Measurements from ENCODE around the gene GDPD5.

The GDPD5 gene

DNA sequence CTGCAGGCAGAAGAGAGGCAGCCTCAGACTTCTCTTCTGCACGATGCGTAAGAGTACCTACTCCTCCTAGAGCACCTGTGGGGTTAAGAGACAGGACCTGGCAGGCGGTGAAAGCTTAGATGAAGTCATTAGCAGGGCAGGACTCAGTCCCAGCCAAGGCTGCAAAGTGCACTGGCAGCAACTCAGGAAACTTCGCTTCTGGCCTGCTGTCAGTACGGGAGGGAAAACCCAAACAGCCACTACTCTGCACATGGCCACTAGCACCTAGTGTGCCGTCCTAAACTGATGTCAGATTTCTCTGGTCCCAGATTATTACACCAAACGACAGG, 84.0 kb downstream of the GDPD5 start:
- no peak for DNase-seq

DNA sequence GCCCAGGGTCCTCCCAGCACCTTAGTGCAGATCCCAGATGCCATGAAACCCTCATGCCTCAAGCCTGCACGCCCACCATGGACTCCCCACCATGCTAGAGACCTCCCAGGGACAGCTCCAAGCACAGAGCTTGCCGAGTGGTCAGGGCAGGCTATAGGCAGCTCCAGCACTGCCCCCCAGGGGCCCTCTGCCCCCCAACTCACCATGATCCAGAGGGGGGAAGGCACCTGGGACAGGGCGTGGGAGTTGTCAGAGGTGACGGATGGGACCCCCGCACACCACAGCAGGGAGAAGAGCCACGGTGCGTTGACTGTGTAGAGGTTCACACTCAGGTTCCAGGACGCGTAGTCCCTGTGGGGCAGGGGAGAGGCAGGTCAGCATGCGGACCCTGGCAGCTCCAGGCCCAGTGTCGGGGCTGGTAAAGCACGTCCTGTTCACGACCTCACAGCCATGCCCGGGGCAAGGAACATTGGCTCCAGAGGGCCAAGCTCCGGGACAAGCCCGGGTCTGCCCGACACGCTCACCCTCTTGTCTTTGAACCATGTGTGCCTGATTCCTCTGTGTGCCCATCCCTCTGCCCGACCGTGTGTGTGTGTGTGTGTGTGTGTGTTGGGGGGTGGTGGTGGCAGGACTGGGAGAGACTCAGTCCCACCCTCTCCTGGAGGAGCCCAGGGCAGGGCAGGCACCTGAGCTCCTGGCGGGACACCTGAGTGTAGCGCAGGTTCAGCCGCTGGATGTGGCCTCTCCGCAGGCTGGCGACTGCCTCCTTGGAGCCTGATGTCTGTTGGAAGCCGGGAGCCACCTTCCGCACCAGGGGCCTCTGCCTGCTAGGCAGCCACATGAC, 84.6 kb downstream of the GDPD5 start:
- DNase-seq, result no peak

DNA sequence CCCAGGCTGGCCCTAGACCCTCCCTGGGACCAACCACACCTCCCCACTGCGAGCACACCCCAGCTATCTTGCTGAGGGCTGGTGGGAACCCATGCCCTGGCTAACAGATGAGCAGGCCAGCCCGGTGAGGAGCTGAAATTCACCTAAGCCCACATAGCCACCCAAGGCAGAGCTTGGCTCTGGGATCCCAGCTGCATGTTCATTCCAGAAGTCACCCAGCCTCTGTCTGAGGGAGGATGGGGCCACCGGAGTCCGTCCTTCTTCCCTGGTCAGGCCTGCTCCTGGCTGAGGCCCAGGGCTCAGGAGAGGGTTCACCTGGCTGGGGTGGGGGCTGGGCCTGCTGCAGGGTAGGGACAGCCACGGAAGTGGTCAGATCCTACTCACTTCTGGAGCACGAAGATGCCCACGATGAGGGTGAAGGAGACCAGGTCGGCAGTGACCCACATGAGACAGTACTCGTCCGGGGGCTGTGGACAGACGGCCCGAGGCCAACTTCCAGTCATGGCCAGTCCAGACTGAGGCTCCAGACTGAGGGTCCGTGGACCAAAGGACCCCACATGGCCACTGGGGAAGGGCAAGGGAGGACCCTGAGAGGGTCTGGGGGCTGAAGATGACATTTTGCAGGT, 86.1 kb downstream of the GDPD5 start:
- no peak for DNase-seq

DNA sequence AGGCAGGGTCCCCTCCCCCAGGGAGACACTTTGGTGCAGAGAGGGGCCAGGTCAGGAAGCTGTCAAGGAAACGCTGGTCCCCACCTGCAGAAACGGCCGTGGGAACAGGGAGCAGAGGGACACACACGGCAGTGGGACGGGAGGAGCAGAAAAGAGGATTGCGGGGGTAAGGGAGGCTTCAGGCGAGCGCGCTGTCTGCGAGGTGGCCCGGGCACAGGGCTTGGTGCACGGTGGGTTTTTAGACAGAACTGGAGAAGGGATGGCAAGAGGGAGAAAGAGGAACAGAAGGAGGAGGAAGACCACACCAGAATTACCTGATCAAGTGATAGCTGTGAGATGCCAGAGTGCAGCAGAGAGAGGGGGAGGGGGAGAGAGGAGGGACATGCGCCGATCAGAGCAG, 86.7 kb downstream of the GDPD5 start:
- no peak for DNase-seq

DNA sequence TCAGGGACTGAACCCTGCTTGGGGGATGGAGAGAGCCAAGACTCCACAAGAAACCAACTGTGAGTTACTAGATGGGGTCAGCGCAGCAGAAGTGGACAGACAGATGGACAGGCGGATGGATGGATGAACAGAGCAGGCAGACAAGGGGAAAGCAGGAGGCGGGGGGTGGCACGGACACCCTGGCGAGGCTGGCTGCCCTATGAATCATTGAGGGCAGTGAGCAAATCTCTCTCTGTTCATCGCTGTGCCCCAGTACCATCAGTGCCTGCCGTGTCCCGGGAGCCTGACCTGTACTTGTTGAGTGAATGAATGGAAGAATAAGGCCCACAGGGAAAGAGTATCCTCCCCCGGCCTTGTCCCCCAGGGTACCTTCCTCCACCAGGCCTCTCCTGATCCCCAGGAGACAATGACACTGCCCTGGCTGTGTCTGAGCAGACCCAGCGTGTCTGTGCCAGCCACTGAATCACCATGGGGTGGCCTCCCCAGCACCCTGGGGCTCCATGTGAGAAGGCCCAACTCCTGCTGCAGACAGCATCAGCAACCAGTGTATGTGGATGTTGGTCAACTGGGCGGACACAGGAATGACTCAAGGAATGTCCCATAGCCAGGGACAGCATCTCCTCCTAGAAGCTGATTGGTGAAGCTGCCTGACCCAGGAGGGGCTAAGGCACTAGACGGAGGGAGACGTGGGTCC, 87.6 kb downstream of the GDPD5 start:
- no peak for DNase-seq

DNA sequence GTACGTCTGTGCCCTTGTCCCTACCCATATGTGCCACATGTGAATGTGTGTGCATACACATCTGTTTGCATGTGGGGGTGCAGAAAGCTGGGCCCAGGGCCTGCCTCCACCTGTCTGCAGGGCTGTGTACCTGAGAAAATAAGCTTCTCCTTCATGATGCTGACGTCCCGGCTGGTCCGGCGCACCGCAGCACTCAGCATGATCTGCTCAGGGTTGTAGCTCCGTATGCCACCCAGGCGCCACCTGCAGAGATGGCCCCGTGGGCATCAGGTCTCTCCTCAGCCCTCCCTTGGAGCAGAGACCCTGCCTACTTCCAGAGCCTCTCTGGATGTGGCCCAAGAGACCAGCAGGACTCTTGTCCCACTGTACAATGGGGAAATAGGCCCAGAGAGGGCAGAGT, 88.9 kb downstream of the GDPD5 start:
- no peak for DNase-seq

DNA sequence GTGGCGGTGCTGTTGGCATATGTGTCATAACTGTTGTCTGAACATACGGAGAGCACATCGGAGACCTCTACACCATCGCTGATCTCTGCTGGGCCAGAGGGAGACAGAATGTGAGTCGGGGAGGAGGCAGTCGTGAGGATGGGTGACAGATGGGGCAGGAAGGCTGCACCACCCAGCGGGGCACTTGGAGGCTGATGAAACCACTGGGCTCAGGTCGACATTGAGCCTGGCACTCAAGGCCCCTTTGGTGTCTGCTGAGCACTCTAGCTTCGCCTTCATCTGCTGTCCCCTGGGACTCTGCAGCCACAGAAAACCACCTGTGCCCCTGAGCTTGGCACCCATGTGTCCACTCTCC, 90.2 kb downstream of the GDPD5 start:
- DNase-seq, result no peak

DNA sequence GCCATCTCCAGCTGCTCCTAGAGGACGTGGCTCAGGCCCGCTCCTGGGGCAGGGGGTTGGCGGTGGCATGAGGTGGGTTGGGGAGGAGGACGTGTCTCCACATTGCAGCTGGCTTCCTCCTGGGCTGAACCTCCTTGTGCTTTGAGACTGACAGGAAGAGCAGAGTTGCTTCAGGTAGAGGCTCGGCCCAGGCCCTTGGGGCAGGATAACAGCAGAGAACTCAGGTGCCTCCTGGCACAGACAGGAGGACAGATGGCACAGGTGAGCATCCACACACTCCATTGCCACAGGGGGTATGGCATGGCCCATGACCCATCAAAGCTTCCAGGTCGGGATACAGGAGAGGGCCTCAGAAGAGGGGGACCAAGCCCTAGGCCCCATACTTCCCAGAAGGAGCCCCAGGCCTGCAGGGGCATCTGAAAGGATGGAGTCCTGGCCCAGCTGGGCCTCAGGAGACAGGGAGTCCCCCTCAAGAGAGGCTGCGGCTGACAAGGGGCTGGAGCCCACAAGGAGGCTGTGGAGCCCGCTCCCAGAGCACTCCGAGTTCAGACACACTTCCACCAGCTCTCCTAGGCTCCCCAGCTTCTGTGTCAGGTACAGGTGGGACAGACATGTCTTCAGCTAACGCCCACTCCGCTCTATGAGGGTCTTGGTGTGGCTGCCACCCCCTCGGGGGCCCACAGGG, 90.7 kb downstream of the GDPD5 start:
- DNase-seq, result no peak

DNA sequence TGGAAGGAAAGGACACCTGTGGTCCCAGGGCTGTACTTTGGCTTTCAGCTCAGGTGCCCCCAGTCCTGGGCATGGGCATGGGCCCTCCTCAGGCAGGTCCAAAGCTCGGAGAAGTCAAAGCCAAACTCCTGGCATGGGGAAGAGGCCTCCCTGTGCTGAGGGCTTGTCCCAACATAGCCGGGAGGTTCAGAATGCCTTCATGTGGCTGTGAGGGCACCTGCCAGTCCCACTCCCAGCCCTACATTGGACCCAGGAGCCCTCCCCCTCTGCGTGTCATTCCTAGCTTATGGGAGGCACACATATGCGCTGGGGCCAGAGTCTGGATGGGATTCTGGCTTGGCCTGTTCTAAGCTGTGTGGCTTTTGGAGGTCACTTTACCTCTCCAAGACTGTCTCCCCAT, 91.7 kb downstream of the GDPD5 start:
- DNase-seq, result no peak

DNA sequence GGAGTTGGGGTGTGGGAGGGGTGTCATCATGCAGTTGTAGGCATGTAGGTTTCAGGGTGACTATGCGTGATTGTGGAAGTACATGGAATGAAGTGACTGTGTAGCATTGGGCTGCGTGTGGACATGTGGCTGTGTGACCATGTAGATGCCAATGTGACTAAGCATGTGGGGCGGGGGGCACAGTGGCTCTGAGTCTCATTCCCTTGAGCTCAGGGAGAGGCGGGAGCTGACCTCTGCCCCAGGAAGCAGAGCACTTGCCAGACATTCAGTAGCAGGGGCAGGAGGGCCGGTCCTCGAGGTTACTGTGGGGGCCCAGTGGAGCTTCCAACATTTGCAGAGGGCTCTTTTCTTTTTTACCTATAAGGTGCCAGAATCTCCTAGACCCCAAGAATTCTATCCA, 92.3 kb downstream of the GDPD5 start:
- DNase-seq, result no peak

DNA sequence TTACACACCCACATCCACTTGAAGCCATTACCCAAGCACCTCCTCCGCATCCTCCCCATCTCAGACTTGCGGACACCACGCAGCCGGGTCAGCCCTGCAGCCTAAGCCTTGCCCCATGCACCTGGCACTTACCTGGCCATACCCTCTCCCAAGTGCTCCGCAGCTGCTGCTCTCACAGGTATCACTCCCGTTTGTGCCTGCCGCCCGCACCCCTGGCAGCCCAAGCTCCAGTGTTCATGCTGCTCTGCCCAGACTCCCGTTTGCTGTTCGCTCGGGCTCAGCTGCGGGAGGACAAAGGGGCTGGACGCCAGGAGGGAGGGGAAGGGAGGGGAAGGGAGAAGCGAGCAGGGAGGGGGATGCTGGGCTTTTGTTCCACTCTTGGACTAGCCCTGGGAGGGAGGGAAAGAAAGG, 92.8 kb downstream of the GDPD5 start, which contains the start of gene KLHL35:
Gene KLHL35 (minus strand): TSS at position 293 of the 411 bp plus-strand sequence. CDS start 2,574 bp downstream, outside the sequence.
- DNase-seq, result no peak

DNA sequence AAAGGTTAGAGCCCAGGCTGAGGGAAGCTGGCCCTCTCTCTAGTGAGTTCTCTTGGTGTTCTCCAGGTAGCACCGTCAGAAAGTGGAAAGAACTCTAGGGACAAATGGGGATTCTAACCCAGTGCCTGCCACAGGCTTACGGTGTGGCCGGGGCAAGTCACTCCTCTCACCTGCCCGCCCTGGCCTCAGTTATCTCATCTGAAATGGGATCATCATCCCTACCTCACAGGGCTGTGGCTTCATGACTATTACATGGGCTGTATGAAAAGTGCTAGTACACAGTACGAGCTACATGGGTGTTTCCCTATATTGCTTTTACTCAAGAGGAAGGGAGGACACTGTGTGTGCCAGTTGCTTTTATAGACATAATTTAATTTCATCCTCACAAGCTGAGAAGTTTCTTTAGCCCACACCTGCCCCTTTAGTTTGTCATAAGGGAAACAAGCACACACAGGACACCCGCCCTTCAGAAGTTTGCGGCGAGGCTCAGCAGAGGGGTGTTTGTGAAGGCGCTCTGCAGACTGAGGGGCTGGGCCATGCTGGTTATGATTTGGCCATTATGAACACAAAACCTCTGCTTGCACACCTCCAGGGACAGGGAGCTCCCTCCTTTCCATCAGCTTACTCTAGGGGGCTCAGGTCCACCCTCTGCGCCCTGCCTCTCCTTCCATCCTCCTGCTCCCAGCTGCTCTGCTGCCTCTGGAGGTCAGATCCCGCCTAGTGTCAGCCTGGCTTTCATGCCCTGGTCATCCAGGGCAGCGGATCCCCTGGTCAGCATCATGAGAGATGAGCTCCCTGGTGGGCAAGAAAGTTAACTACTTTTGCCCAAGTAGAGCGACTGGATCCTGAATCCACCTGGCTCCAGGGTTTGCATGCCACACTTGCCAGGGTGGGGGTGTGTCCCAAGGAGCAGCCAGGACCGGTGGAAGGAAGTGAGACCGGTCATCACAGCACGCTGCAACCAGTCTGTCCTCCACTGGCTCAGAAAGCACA, 93.9 kb downstream of the GDPD5 start:
- no peak for DNase-seq

DNA sequence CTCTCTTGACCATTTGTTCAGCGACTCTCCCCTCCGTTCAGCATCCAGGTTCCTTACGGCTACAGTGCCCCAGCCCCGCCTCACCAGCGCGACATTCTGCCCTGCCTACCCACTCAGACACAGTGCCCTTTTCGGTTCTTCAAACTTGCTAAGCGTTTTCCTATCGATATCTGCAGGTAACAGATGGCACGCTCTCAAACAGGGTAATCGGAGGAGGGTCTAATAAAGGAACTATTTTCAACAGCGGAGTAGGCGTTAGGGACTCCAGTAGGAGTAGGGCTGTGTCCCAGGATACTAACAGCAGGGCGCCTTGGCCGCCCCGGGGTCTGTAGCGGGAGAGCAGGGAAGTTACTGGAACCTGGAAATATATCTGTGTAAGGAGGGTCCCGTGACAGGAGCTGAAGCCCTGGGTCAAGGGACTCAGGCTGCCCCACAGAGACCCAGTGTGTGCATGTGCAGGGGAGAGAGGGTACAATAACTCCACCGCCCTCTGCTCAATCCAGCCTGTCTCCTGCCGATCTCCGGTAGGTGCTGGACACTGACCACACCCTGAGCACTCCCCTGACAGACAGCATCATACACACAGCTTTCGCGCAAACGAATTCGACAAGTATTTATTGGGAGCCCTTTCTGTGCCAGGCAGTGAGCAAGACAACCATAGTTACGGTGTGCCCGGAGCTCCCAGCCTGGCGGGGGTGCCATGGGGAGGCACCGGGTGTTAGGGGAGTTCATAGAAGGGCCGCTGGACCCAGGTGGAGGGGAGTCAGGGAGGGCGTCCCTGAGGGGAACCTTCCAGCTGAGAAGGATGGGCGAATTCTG, 94.8 kb downstream of the GDPD5 start:
- DNase-seq, result peak; percentile 23

DNA sequence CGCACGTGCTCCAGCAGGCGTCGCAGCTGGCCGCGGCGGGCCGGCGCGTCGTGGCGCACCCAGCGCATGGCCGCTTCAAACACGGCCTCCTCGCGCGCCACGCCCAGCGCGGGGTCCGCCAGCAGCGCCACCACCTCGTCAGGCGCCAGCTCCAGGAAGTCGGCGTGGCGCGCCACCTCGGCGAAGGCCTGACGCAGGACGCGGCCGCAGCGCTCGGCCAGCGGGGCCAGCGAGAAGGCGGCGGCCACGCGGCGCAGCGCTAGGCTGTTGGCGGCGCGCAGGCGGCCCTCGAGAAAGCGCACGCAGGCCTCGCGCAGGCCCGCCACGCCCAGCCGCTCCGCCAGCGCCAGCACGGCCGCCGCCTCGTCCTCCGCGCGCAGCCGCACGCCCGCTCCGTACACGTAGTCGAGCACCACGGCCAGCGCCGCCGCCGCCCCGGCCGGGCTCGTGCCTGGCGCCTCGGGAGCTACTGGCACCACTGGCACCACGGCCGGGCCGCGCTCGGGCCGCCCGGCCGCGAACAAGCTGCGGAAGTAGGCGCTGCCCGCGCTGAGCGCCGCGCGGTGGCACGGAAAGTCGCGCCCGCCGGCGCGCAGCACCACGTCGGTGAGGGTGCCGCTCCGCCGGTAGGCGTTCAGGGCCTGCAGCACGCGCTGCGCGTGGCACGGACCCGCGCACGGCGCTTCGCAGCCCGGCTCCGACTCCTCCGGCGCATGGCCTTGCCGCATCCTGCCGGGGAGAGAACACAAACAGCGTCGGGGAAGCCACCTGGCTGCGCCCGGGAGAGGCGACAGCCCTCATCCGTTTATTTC, 95.6 kb downstream of the GDPD5 start:
- DNase-seq, result no peak

DNA sequence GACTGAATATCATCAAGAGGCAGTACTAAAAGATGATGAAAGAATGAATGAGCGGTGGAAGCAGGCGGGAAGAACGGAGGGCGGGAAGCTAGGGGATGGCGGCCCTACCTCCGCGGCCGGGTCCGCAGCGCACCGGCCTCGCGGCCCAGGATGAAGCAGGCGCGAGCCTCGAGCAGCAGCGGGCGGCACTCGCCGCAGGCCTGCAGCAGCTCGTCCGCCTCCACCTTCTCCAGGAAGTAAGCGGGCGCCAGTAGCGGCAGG, 96.2 kb downstream of the GDPD5 start:
- no peak for DNase-seq

DNA sequence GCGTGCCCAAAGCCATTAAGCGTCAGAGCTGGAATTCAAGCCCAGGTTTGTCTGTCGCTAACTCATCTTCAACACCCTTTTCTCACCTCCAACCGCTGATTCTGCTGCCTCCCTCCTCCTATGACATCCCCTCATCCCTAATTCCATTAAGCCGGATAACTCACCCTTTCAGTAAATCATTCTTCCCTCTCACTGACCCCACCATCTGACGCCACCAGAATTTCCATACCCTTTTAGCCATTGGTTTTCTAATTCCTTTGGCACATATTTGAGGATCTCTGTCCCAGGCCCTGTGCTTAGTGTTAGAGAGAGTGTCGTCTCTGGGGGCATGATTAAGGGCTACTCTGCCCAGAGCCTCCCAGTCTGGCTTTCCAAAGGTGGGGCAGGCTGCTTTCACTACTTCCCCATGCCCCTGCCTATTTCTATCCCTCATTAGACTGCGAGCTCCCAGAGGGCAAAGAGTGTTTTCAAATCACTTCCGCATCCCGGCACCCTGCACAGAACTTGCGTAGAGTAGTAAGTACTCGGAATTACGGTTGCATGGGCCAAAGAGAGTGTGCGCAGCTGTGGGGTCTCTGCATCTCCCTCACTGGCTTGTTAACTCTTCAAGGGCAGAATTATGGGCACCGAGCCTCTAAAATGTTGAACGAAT, 96.6 kb downstream of the GDPD5 start:
- no peak for DNase-seq

DNA sequence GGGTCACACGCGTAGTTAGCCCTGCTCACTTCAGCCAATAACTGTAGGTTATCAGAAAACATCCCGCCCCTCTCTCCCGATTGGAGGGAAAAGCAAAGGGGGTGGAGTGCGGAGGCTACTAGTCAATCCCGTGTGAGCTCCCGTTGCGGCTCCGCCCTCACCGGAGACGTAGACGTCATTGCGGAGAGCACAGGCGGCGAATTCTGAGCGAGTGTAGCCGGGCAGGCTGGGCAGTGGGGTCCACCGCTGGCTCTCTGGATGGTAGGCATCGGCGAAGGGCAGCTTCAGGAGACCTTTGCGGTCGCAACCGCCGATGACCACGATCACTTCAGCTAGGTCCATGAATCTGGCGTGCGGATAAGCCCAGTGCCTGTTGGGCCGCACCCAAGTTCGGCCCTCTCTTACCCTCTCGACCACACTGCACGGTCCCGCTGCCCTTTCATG, 97.4 kb downstream of the GDPD5 start:
- DNase-seq, result peak; percentile 89

DNA sequence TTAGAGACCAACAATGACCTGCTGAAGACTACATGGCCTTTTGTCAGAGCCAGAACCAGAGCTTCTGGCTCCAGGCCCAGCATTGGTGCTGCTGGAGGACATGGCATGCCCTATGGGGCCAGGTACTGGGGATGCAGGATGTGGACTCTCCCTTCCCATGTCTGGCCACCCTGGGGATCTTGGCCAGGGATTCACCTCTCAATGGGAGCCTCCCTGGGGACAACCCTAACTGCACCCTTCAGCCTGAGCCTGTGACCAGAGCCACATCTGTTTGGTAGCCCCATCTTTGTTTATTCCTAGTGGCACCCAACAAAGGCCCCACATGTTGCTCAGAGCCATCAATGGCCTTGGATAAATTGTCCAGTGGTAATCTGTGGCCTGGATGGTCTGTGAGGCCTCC, 98.6 kb downstream of the GDPD5 start:
- no peak for DNase-seq

DNA sequence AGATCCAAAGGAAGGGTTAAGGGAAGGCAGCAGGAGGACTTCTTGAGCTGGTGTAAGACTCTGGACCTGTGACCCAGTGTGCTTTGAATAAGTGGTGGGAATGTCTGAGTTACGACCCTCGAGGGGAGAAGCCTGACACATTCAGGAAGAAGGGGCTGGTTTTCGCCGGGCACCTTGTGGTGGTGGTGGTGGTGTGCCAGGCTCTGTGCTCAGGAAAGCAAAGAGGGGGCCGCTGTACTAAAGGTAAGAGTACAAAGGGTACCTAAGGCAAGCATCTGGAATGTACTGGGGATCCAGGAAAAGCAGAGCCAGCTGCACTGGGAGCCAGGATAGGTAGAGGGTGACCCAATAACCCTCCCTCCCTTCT, 99.0 kb downstream of the GDPD5 start:
- DNase-seq, result no peak

DNA sequence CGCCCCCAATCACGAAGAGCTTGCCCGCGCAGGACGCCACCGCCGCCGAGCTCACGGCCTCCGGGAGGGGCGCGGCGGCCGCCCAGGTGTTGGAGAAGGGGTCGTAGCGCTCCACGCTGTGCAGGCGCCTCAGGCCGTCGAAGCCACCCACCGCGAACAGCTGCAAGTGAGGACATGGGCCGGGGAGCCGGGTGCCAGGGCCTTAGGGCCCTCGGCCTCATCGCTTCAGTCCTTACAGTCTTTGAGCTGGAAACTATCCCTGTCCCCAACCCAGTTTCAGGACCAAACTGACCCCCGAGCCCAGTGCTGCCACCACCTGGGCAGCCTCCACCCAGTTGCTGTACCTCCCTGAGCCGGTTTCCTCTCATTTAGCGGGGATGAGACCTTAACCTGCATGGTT, 100.3 kb downstream of the GDPD5 start:
- DNase-seq, result no peak

Data from NCI-H2029 treated with DMSO at 0.1 percent for 48 hours (cell line).